GM21447 (cell line): ENCODE results near the gene SHROOM3.
"Not testable (repeated sequence)": the region's sequence is repeated elsewhere in the genome, so short reads cannot be mapped to it uniquely, and the experiment has no call there.

Experiments
- ATAC-seq: cut with Tn5 transposase; IDR thresholded peaks from one replicate; pipeline ENCODE4 v1.9.1; 2021; ENCODE audit not compliant: unreplicated experiment

SHROOM3 gene

GRCh38 chr4:76443376-76443775 is 8.3 kb downstream of the SHROOM3 start:
- ATAC-seq = no peak

DNA sequence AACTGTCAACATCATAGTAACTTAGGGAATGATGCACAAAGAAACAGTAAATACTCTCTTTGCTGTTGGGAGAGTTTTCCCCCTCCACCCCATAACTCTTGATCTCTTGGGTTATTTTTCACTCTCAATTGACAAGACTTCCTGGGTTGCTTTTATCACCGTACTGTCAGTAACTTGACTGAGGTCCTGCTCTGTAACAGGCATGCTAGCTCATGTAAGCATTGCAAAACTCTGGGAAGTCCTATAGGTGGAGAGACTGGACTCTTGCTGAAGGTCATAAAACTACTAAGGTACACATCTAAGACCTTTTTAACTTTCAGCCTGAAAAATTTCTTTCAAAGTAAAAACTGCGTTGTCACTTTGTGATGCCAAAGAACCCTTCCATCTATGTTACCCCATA is 10.9 kb downstream of the SHROOM3 start:
- no peak for ATAC-seq

DNA sequence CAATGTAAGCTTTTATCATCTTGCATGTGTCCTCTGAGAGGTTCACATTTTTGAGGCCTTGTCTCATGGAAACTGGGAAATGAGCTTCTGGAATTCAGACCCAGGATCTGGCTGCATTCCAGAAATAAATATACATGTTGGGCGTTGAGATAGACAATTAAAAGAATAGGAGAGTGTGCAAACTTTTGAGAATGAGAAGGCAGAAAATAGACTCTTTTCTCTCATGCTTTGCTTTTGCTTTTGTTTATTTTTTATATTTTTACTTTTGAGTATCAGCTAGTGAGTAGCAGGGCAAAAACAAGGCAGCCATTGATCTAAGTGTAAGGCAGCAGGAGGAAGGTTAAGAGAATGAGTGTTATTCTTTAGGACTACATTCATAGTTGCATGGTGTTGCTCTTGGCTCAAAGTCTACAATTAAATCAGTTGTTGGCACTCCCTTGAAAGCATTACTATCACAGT is 12.4 kb downstream of the SHROOM3 start:
- no peak for ATAC-seq

DNA sequence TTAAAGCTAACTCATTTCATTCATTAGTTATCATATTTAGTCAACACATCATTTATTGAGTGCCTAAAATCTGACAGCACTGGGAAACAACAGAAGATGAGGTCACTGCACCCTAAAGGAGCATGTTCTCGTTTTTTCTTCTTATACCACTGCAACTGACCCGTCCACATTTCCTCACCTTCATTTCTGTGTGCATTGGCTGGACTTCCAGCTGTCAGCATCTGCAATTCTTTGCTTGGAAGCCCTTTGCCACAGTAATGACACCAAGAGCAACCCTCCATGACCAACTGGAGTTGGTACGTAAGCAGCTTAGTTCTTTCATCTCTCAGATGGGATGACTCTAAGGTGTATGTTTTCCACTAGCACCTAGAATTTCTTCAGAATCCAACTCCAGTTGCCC is 13.2 kb downstream of the SHROOM3 start:
- ATAC-seq = no peak

GRCh38 chr4:76449362-76449767 is 14.3 kb downstream of the SHROOM3 start:
- ATAC-seq = no peak

DNA sequence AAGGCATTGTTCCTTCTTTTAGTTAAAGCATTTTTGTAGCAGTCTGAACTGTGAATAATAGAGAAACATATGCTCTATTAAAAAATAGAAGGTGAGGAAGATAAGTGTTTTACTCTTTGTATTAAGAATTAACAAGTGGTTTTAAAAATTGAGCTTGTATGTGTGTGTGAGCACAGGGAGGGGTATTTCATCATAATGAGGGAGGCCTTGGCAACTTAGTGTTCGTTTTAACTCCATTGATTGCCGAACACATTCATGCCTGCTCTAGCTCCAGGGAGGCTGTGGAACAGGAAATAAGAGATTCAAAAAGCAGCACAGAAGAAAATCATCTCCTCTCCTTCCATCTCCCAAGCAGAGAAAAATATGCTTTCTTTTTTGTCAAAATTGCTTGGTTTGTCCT is 14.8 kb downstream of the SHROOM3 start:
- ATAC-seq = no peak

DNA sequence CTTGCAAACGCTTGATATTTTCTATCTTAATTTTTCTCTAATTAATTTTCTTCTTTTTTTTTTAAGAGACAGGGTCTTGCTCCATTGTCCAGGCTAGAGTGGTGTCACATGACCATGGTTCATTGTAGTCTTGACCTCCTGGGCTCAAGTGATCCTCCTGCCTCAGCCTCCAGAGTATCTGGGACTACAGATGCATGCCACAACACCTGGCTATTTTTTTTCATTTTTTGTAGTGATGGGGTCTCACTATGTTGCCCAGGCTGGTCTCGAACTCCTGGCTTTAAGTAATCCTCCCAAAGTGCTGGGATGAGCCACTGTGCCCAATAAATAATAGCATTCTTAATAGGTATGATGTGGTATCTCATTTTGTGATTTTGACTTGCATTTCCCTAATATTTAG is 18.2 kb downstream of the SHROOM3 start:
- no peak for ATAC-seq

DNA sequence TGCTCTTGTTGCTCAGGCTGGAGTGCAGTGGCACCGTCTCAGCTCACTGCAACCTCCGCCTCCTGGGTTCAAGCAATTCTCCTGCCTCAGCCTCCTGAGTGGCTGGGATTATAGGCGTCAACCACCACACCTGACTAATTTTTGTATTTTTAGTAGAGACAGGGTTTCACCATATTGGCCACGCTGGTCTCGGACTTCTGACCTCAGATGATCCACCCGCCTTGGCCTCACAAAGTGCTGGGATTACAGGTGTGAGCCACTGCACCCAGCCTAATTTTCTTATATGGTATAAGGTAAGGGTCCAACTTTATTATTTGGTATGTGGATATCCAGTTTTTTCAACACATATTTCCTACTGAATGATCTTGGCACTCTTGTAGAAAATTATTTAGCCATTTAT is 19.0 kb downstream of the SHROOM3 start:
- ATAC-seq = not testable (repeated sequence)

DNA sequence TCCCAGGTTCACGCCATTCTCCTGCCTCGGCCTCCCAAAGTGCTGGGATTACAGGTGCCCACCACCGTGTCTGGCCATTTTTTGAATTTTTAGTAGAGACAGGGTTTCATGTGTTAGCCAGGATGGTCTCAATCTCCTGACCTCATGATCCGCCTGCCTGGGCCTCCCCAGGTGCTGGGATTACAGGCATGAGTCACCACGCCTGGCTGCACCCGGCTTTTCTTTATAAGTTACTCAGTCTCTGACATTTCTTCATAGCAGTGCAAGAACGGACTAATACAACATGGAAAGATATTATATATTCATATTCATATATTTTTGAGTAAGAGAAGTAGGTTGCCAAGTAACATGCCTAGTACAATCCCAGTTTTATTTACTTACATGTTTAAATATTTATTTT is 22.9 kb downstream of the SHROOM3 start:
- no peak for ATAC-seq

GRCh38 chr4:76458297-76458696 is 23.3 kb downstream of the SHROOM3 start:
- no peak for ATAC-seq

- no peak for ATAC-seq
Observed at GRCh38 chr4:76458825-76459224, 23.8 kb downstream of the SHROOM3 start.

DNA sequence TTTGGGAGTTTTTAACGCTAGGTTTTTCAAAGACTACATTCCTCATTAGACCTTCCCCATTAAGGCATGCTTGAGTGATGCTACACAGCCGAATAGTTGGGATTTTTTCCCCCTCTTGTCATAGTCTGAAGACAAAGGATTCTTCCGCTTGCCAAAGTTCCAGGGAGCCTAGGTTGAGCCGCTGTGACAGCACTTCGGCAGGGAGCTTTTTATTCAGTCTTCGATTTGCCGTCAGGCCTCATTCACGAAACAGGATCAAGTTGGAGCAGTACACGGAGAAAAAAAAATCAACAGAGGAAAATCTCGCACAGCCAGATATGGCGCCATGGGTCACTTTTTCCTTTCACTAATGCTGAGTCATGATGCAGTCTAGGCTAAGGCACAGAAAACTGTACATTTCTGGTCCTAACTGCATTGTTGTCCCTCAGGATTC is 24.3 kb downstream of the SHROOM3 start:
- no peak for ATAC-seq

GRCh38 chr4:76463568-76463967 is 28.5 kb downstream of the SHROOM3 start:
- no peak for ATAC-seq

- no peak for ATAC-seq
Observed at GRCh38 chr4:76470064-76470463, 35.0 kb downstream of the SHROOM3 start.

DNA sequence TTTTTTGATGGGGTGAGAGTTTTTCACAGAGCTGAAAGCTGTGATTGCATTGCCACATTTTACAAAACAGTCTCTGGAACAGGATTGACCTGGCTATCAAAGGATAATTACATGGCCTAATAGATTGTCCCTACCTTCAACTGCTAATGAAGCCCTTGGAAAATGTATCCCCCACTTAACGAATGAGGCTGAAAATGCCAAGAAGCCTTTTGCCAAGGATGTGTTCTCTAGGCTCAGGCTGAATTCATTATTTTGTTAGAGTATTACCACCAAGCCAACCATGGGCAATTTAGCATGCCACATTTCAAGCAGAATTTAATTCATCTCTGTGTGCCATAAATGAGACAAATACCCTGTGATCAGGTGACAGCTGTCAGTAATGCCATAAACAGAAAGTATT is 35.5 kb downstream of the SHROOM3 start:
- ATAC-seq = no peak

- ATAC-seq = no peak
Observed at GRCh38 chr4:76476571-76476970, 41.5 kb downstream of the SHROOM3 start.

DNA sequence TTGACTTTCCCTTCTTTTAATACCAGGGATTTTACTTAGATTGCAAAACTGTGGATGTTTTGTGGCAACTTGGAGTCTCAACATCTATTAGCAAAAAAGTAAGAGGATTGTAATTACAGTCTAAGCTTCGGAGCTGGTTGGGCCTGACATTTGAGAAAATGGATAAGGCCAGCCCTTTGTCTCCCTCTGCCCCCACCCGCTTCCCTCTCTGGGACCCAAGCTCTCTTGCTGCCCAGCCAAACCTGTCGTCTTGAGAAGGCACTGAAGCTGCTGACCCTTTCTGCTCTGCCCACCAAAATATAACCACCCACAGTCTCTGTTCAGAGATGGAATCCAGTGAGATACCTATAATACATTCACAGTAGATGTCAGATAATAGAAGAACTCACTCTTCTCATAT is 49.6 kb downstream of the SHROOM3 start:
- no peak for ATAC-seq

GRCh38 chr4:76485450-76485849 is 50.4 kb downstream of the SHROOM3 start:
- no peak for ATAC-seq

DNA sequence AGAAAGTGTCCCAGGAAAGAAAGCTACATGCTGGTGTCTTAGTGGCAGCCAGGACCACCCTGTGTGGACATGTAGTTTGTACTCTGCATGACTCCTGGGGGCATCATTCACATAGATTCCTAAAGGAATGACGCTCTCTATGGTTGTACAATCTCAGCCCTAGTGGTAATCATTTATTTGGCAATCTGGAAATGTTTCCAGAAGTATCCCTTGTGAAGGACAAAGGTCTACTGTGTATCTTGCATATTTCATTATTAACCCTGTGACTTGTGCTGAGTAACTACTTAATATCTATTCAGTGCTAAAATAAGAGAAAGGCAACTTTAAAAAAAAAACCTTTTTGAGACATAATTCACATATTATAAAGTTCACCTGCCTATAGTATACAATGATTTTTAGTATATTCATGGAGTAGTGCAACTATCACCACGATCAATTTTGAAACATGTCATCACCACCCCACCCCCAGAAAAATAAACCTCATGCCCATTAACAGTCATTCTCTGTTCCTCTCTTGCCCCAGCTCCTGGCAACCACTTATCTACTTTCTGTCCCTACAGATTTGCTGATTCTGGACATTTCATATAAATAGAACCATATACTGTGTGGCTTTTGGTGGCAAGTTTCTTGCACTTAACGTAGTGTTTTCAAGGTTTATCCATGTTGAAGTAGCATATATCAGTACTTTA is 51.7 kb downstream of the SHROOM3 start:
- no peak for ATAC-seq

- ATAC-seq = no peak
Observed at GRCh38 chr4:76487621-76488020, 52.6 kb downstream of the SHROOM3 start.

GRCh38 chr4:76488455-76488854 is 53.4 kb downstream of the SHROOM3 start:
- ATAC-seq = no peak

DNA sequence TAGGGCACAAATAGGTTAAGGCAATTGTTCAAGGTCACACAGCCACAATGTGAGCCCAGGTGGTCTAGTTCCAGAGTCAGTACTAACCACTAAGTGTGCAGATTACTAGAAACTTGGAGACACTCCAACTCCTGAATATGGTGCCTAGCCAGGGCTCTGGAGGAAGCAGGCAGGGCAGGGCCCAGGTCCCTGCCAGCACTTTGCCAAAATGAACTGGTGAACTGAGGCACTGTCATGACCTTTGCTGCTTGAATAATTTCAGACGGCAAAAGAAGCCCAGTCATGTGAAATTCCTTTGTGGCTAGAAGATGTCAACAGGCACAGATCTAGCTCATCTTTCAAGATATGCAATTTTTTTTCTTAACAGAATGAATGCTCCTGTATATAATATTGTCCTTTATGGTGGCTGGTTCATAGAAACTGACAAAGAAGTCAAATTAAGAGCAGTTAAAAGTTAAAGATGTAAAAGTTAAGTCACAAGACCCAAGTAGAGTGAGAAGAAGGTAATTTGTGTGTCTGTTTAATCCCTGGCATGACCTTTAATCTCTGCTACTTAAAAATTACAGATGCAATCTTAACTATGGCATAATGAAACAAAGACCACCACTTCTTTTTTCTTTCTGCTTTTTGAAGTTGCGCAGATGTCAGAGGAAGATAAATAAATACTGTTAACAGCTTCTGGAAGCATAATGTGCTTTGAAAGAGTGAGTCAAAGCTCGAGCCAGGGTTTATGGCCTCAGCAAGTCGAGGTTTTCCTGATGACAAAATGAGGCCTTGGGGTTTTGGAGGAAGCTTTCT is 54.1 kb downstream of the SHROOM3 start:
- no peak for ATAC-seq
